ENCODE results near the gene SBF2. TPM values are rescaled to one million over a fixed set of nuclear protein-coding genes. Genes with fewer than 3 reads are reported as not detected.

SBF2 gene
- total and polyA plus RNA-seq, 9 of the 15 experiments (the other 6 are each of a cell fraction or from before 2014, with no cell fraction given), result 0.80 to 9.5 (median 5.0) TPM

DNA sequence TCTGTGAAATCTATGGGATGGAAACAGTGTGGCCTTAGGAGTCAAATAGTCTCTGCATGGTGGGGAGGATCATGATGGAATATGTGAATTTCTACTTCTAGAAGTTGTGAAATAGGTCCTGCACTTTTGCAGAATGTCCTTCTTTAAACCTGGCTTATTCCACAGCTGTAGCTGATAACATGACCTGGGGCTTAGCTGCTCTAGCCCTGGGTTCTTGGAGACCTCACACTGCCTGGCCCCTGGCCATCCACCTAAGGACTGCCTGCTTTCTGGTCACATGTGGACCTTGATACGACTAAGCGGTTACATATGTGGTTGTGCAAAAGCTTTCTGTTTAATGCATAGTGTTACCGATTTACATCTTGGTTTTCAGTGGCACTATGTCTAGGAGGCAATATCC is 541.9 kb downstream of the SBF2 start (continued):
- no peak for TF ChIP-seq KLF13 (tag; IDR thresholded peaks at IDR 0.05; ENCODE audit: borderline replicate concordance, low read depth)

DNA sequence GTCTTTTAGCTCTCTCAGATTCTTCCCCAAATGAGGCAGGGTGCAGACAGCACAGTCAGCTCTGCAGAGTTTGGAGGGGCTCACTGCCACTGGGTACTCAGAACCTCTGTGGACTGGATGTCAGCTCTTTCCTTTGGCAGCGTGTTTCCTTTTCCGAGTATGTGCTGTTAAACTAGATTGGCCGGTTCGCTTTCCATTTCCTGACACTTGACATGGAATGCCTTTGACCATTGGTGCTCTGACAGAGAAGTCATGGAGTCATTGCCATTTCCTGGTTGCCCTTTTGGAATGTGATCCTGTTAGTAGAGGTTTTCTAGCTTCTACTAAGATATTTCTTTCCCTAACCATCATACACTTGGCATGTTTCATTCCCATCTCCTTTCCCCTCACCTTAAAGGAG is 543.5 kb downstream of the SBF2 start:
- ATAC-seq, result no peak
- in situ Hi-C loops (cut with MboI) (loop anchor here (5.0 kb wide), 1 partner anchor 133 kb away; no protein-coding TSS in a partner anchor), intact Hi-C loops (cut with micrococcal nuclease) (loop anchor here (10.0 kb wide), 1 partner anchor 454 kb away; no protein-coding TSS in a partner anchor)
- WGBS (ENCODE audit: insufficient coverage, low coverage, missing lambda C conversion rate), result 41% methylated on average over 4 of the region's 4 CpGs
- peak overlapping the region; percentile 70 for H2AFZ ChIP-seq (ENCODE audit: low read depth, low read length)
- H3K9me1 ChIP-seq (ENCODE audit: control insufficient read depth, insufficient read depth, low read length), result no peaks in the 10 kb centered on the region
- H3K9ac ChIP-seq (ENCODE audit: insufficient read depth in 1 of 2, low read depth in 2 of 2, low read length in 2 of 2), result no peak overlapping the region
- BruUV-seq (replicated peaks), result TSS peak; percentile 56
- H3K4me2 ChIP-seq (ENCODE audit: insufficient read depth, low read length), result no peak overlapping the region
- H3K27me3 ChIP-seq (ENCODE audit: control insufficient read depth in 2 of 2, insufficient read depth in 2 of 2, low read length in 2 of 2), result no peaks in the 10 kb centered on the region; a peak in 1 of 5 replicates
- TF ChIP-seq RBM34 (IDR thresholded peaks at IDR 0.05; ENCODE audit: borderline replicate concordance, insufficient read depth, low read length) (no peak), FOXJ3 (CRISPR knock-in tag; IDR thresholded peaks at IDR 0.05) (no peak), TFAM (CRISPR knock-in tag; conservative IDR thresholded peaks at IDR 0.05) (no peak), ZNF76 (CRISPR knock-in tag; IDR thresholded peaks at IDR 0.05; ENCODE audit: borderline replicate concordance) (no peak), NFIX (CRISPR knock-in tag; IDR thresholded peaks at IDR 0.05; ENCODE audit: low read depth) (no peak), ZNF175 (CRISPR knock-in tag; IDR thresholded peaks at IDR 0.05; ENCODE audit: low read depth) (no peak), HINFP (tag; conservative IDR thresholded peaks at IDR 0.05; ENCODE audit: low read depth) (no peak), XRCC3 (IDR thresholded peaks at IDR 0.05) (no peak), ZC3H8 (IDR thresholded peaks at IDR 0.05) (no peak), ZNF79 (CRISPR knock-in tag; IDR thresholded peaks at IDR 0.05; ENCODE audit: low read depth) (no peak)
- peaks cover 0 to 4% of the 10 kb centered on the region in 2 experiments; a peak in 3 of 5 replicates for H3K4me1 ChIP-seq (replicated peaks in 1 of 2; ENCODE audit: control insufficient read depth in 2 of 2, insufficient read depth in 2 of 2, low read length in 2 of 2)
- H3K4me3 ChIP-seq, result no peak overlapping the region
- no peaks in the 10 kb centered on the region for H3K79me2 ChIP-seq (ENCODE audit: control insufficient read depth, insufficient read depth, low read length)
- no peaks in the 10 kb centered on the region for H4K20me1 ChIP-seq (replicated peaks; ENCODE audit: control insufficient read depth, insufficient read depth, low read length)
- H3K36me3 ChIP-seq (ENCODE audit: control insufficient read depth, insufficient read depth, low read length), result no peaks in the 10 kb centered on the region
- no peak overlapping the region for H3K27ac ChIP-seq (ENCODE audit: extremely low read depth, low read depth, low read length)
- no peak for DNase-seq (ENCODE audit: extremely low read depth in 1 of 4, low spot score in 3 of 4)
- FAIRE-seq, result no peak
- CTCF ChIA-PET (ENCODE audit: low intra/inter-chr PET ratio), result no interaction called here
- POLR2A ChIA-PET, result interaction anchor here (0.6 to 1.7 kb wide), 4 partner anchors 15 to 569 kb away, joined by 3 to 4 read pairs (median 3); partner anchors contain the start of gene ZNF143
- H3K9me3 ChIP-seq (replicated peaks; ENCODE audit: control insufficient read depth, insufficient read depth, low read depth, low read length), result no peaks in the 10 kb centered on the region
